Peyer's patch (tissue), 4 donors: ENCODE measurements around the gene SSTR5.

Source experiments
- CTCF ChIP-seq, 6 experiments: fragments of 450-650 bp in 4 of 6; fragments of 200-600 bp in 2 of 6; sonication (generic) in 1 of 6; IDR thresholded peaks; one replicate each; pipeline ENCODE4 v1.5.1; 2017 to 2019; ENCODE audit warnings: antibody characterized with exemption in 6 of 6, mild to moderate bottlenecking in 3 of 6, moderate library complexity in 1 of 6
- POLR2A ChIP-seq, 2 donors: fragments of 450-650 bp; IDR thresholded peaks; one replicate each; pipeline ENCODE4 v1.5.1; 2017; ENCODE audit warnings: antibody characterized with exemption in 2 of 2, mild to moderate bottlenecking in 2 of 2, moderate library complexity in 2 of 2

GRCh38 chr16:1105888-1106620, 33.5 kb downstream of the SSTR5 start:
- TF ChIP-seq POLR2A (IDR thresholded peaks at IDR 0.05) (no peak), CTCF (IDR thresholded peaks at IDR 0.05) (peak; percentile 33 to 71 (median 58))
